SK-N-SH treated with all-trans-retinoic acid at 6 μM for 48 hours (cell line): ENCODE data around the gene UEVLD.

Experiments
- ATAC-seq: fragments of 200-7000 bp; cut with Tn5 transposase; 3 replicates; pipeline ENCODE4 v1.9.1; 2020; ENCODE audit warnings: mild to moderate bottlenecking, moderate library complexity
- BACH2 ChIP-seq: fragments of 250-450 bp; sonication (Bioruptor Pico); IDR thresholded peaks from 2 replicates; pipeline ENCODE4 v1.9.0; 2021; ENCODE audit warnings: mild to moderate bottlenecking, borderline replicate concordance
- CREB5 ChIP-seq: fragments of 250-450 bp; sonication (Bioruptor Pico); IDR thresholded peaks from 2 replicates; pipeline ENCODE4 v1.5.1; 2020; ENCODE audit warnings: low read depth, mild to moderate bottlenecking, moderate library complexity
- CSDC2 ChIP-seq: fragments of 250-450 bp; sonication (Bioruptor Pico); IDR thresholded peaks from 2 replicates; pipeline ENCODE4 v1.5.0; 2020; ENCODE audit warnings: mild to moderate bottlenecking, moderate library complexity
- CSRNP3 ChIP-seq: fragments of 250-450 bp; sonication (Bioruptor Pico); IDR thresholded peaks from 2 replicates; pipeline ENCODE4 v1.5.1; 2021; ENCODE audit warnings: mild to moderate bottlenecking, moderate library complexity
- ESRRG ChIP-seq: fragments of 250-450 bp; sonication (Bioruptor Pico); IDR thresholded peaks from 2 replicates; pipeline ENCODE4 v1.6.1; 2021; ENCODE audit warnings: mild to moderate bottlenecking
- GLIS3 ChIP-seq: fragments of 250-450 bp; sonication (Bioruptor Pico); IDR thresholded peaks from 2 replicates; pipeline ENCODE4 v1.5.0; 2020; ENCODE audit warnings: mild to moderate bottlenecking, moderate library complexity
- ISL1 ChIP-seq: fragments of 250-450 bp; sonication (Bioruptor Pico); IDR thresholded peaks from 2 replicates; pipeline ENCODE4 v2.1.2; 2022; ENCODE audit warnings: mild to moderate bottlenecking, moderate library complexity
- OSR1 ChIP-seq: fragments of 250-450 bp; sonication (Bioruptor Pico); IDR thresholded peaks from 2 replicates; pipeline ENCODE4 v1.8.0; 2022; ENCODE audit warnings: moderate library complexity, mild to moderate bottlenecking, inconsistent platforms
- PPARA ChIP-seq: fragments of 250-450 bp; sonication (Bioruptor Pico); IDR thresholded peaks from 2 replicates; pipeline ENCODE4 v1.5.0; 2020; ENCODE audit warnings: mild to moderate bottlenecking, borderline replicate concordance
- SNAI2 ChIP-seq: fragments of 250-450 bp; sonication (Bioruptor Pico); IDR thresholded peaks from 2 replicates; pipeline ENCODE4 v1.5.0; 2020; ENCODE audit warnings: mild to moderate bottlenecking, moderate library complexity
- TCF4 ChIP-seq: fragments of 250-450 bp; sonication (Bioruptor Pico); IDR thresholded peaks from 2 replicates; pipeline ENCODE4 v1.8.0; 2021; ENCODE audit warnings: mild to moderate bottlenecking, moderate library complexity, borderline replicate concordance
- TOX ChIP-seq: fragments of 250-450 bp; sonication (Bioruptor Pico); IDR thresholded peaks from 2 replicates; pipeline ENCODE4 v1.8.0; 2021; ENCODE audit warnings: mild to moderate bottlenecking, moderate library complexity, borderline replicate concordance
- ZC3H10 ChIP-seq: fragments of 250-450 bp; sonication (Bioruptor Pico); IDR thresholded peaks from 2 replicates; pipeline ENCODE4 v1.5.1; 2021; ENCODE audit warnings: mild to moderate bottlenecking, moderate library complexity
- ZFP3 ChIP-seq: fragments of 250-450 bp; sonication (Bioruptor Pico); IDR thresholded peaks from 2 replicates; pipeline ENCODE4 v1.5.0; 2020; ENCODE audit warnings: mild to moderate bottlenecking, moderate library complexity
- ZFP30 ChIP-seq: fragments of 450-650 bp; formaldehyde crosslinking; IDR thresholded peaks from 2 replicates; pipeline ENCODE4 v1.5.0; 2022; ENCODE audit warnings: mild to moderate bottlenecking, moderate library complexity
- ZNF8 ChIP-seq: fragments of 450-650 bp; formaldehyde crosslinking; IDR thresholded peaks from 2 replicates; pipeline ENCODE4 v1.5.0; 2020; ENCODE audit warnings: mild to moderate bottlenecking, moderate library complexity
- TF ChIP-seq, protein P1 (sequence below): fragments of 250-450 bp; sonication (Bioruptor Pico); IDR thresholded peaks from 2 replicates; pipeline ENCODE4 v1.8.0; 2021; ENCODE audit warnings: low read depth, mild to moderate bottlenecking, moderate library complexity, borderline replicate concordance
- TF ChIP-seq, protein P2 (sequence below): fragments of 250-450 bp; sonication (Bioruptor Pico); IDR thresholded peaks from 2 replicates; pipeline ENCODE4 v1.8.0; 2020; ENCODE audit warnings: mild to moderate bottlenecking, moderate library complexity, borderline replicate concordance

Gene UEVLD

GRCh38 chr11:18588297-18589252 is at the start of gene UEVLD:
TSS of gene UEVLD (minus strand) at chr11:18588734. CDS start at chr11:18588654, 80 bp downstream.
- peak; percentile 96 for ATAC-seq
- TF ChIP-seq, protein P1, sequence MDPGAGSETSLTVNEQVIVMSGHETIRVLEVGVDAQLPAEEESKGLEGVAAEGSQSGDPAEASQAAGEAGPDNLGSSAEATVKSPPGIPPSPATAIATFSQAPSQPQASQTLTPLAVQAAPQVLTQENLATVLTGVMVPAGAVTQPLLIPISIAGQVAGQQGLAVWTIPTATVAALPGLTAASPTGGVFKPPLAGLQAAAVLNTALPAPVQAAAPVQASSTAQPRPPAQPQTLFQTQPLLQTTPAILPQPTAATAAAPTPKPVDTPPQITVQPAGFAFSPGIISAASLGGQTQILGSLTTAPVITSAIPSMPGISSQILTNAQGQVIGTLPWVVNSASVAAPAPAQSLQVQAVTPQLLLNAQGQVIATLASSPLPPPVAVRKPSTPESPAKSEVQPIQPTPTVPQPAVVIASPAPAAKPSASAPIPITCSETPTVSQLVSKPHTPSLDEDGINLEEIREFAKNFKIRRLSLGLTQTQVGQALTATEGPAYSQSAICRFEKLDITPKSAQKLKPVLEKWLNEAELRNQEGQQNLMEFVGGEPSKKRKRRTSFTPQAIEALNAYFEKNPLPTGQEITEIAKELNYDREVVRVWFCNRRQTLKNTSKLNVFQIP, result no peak
- TF ChIP-seq ZFP3 (0 out of 2 replicates have a peak, but pooled peaks have one; percentile 36), CSRNP3 (CRISPR knock-in tag) (no peak), ZFP30 (CRISPR knock-in tag) (no peak)

DNA sequence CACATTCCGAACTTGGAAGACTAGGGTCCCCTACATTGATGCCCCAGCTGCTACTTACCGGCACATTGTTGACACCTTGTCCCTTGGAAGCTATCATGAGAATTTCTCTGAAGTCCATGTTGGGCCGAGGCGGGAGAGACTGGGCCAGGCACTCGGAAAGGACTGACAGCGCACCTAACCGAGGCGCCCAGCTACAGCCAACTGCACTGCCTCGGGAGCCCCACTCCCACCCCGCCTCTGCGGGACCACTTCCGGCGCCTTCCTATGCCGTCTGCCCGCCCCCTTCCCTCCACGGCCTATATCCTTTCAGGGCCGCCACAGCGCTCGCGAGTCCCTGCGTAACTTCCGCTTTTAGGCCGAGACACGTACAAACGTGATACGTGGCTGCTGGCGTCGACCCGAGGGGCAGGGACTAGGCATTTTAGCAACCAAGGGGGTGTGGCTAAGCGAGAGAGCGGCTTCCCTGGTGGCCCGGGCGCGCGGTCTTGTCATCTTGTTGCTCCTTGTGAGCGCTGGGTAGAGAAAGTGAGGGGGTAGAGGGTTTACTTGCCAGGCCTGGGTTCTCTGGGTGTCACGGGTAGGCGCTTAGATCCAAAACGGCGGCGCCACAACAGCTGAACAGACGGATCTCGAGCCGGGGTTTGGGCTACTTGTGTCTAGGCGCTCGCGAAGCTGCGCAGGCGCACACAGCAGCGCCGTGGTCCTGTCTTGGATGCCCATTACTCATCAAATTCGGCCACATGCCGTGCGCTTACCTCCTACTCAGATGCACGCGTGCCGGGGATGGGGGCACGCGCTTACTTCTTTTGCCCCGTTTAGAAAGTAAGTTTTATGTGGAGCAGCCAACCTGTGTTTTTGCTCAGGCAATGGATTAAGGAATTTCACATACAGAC is 45.9 kb upstream of the UEVLD start, which contains the start of gene SPTY2D1:
Gene SPTY2D1, minus strand, starts transcription at position 203 of the 893 bp plus-strand sequence. Its CDS starts 85 bp downstream, at position 118.
- peak; percentile 97 for ATAC-seq
- TF ChIP-seq PPARA (CRISPR knock-in tag), result 0 out of 2 replicates have a peak, but pooled peaks have one; percentile 39
- TF ChIP-seq OSR1 (CRISPR knock-in tag), result no peak
- TF ChIP-seq BACH2 (CRISPR knock-in tag), result 0 out of 2 replicates have a peak, but pooled peaks have one; percentile 35
- TF ChIP-seq, all 23 proteins: peak for 2

DNA sequence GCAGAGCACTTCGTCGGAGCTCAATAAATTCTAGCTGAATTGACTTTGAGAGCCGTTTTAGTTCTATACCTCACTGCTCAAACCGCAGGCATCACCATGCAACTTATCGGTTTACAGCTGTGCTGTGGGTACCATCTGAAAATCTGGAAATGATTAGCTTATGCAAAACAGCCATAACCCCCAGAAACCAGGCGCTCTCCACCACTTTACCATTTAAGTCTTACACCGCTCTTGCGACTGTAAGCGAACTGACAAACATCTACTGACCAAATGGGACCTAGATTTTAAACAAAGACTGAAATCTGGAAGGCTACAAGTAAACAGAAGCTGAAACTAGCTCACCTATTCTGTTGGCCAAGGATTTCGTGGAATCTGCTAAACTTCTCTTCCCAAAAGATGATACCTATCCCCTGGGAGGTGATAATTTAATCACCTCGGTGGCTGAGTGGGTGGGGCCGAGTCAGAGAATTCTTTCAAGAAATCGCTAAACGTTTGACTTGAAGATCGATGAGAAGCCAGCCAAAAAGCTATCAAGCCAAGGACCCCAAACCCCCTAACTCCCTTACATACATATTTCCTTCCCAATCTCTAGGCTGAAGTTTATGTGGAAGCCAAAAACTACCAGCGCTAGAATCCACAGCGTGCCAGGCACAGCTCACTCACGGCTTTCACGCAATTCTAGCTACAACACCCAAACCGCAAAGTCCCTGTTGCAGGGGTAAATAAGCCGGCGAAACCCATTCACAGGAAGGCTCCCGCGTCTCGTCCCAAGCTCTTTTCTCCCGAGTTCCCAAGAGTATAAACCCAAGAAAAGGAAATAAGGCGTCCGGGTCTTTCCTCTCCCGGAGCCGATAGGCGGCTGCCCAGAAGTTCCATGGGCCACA is 45.0 kb upstream of the UEVLD start:
- peak; percentile 11; the same call in 1 of the 3 replicates for ATAC-seq
- TF ChIP-seq TCF4 (CRISPR knock-in tag), result peak; percentile 49; the same call in 1 of the 2 replicates
- no peak for TF ChIP-seq CSDC2 (CRISPR knock-in tag)

GRCh38 chr11:18632841-18633240 is 44.3 kb upstream of the UEVLD start:
- no peak for ATAC-seq
- TF ChIP-seq CSRNP3 (CRISPR knock-in tag) (no peak), ISL1 (CRISPR knock-in tag) (no peak), ZNF8 (CRISPR knock-in tag) (no peak), CSDC2 (CRISPR knock-in tag) (no peak), CREB5 (no peak), ESRRG (CRISPR knock-in tag) (no peak), TCF4 (CRISPR knock-in tag) (no peak), GLIS3 (no peak), OSR1 (CRISPR knock-in tag) (no peak), PPARA (CRISPR knock-in tag) (no peak), SNAI2 (CRISPR knock-in tag) (no peak), ZFP3 (no peak), ZFP30 (CRISPR knock-in tag) (no peak), ZC3H10 (no peak), TOX (CRISPR knock-in tag) (no peak)
- TF ChIP-seq, protein P1, result no peak
- TF ChIP-seq, protein P2, sequence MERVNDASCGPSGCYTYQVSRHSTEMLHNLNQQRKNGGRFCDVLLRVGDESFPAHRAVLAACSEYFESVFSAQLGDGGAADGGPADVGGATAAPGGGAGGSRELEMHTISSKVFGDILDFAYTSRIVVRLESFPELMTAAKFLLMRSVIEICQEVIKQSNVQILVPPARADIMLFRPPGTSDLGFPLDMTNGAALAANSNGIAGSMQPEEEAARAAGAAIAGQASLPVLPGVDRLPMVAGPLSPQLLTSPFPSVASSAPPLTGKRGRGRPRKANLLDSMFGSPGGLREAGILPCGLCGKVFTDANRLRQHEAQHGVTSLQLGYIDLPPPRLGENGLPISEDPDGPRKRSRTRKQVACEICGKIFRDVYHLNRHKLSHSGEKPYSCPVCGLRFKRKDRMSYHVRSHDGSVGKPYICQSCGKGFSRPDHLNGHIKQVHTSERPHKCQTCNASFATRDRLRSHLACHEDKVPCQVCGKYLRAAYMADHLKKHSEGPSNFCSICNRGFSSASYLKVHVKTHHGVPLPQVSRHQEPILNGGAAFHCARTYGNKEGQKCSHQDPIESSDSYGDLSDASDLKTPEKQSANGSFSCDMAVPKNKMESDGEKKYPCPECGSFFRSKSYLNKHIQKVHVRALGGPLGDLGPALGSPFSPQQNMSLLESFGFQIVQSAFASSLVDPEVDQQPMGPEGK (CRISPR knock-in tag), result no peak
